Sigmoid colon (tissue), 4 donors: Measurements from ENCODE around the gene PPP1R14D.

Experiments
- EP300 ChIP-seq, 4 donors: sonication (generic); formaldehyde crosslinking; IDR thresholded peaks; one replicate each; pipeline ENCODE4 v1.6.1; 2017; ENCODE audit warnings: antibody characterized with exemption in 4 of 4
- POLR2A ChIP-seq, 2 donors: fragments of 450-650 bp; IDR thresholded peaks; one replicate each; pipeline ENCODE4 v1.6.1; 2016; ENCODE audit warnings: antibody characterized with exemption in 2 of 2, mild to moderate bottlenecking in 2 of 2, moderate library complexity in 2 of 2
- POLR2AphosphoS5 ChIP-seq, 4 donors: sonication (generic); formaldehyde crosslinking; IDR thresholded peaks; one replicate each; pipeline ENCODE4 v1.6.1; 2017; ENCODE audit warnings: antibody characterized with exemption in 4 of 4
- TF ChIP-seq, protein P1 (sequence below), 4 experiments: fragments of 450-650 bp in 3 of 4; fragments of 200-600 bp in 1 of 4; IDR thresholded peaks; one replicate each; pipeline ENCODE4 v1.5.1; 2016 to 2019; ENCODE audit warnings: antibody characterized with exemption in 4 of 4, mild to moderate bottlenecking in 3 of 4, moderate library complexity in 2 of 4

DNA sequence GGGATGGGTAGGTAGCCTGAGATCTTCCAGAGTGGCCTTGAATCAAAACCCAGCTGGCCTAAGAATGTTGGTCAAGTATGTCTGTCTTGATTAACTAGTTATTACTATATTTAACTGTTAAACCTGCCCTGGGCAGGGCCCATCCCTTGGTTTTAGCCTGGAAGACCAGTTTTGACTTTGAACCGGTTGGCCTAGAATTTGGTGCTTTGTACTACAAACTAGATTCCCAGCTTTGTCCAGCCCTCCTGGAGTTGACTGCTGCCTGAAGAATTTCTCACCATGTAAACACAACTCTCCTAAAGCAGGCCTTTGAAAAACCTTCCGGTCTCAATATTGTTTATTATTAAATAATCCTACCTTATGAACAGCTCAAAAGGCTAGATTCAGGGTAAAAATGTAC is 42.7 kb downstream of the PPP1R14D start:
- TF ChIP-seq, protein P1, sequence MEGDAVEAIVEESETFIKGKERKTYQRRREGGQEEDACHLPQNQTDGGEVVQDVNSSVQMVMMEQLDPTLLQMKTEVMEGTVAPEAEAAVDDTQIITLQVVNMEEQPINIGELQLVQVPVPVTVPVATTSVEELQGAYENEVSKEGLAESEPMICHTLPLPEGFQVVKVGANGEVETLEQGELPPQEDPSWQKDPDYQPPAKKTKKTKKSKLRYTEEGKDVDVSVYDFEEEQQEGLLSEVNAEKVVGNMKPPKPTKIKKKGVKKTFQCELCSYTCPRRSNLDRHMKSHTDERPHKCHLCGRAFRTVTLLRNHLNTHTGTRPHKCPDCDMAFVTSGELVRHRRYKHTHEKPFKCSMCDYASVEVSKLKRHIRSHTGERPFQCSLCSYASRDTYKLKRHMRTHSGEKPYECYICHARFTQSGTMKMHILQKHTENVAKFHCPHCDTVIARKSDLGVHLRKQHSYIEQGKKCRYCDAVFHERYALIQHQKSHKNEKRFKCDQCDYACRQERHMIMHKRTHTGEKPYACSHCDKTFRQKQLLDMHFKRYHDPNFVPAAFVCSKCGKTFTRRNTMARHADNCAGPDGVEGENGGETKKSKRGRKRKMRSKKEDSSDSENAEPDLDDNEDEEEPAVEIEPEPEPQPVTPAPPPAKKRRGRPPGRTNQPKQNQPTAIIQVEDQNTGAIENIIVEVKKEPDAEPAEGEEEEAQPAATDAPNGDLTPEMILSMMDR (IDR thresholded peaks at IDR 0.05) = no peak
- TF ChIP-seq EP300 (IDR thresholded peaks at IDR 0.05) (no peak), POLR2AphosphoS5 (IDR thresholded peaks at IDR 0.05) (no peak), POLR2A (IDR thresholded peaks at IDR 0.05) (no peak)
